KMS-11 (cell line): ENCODE results near the gene NOS1AP.

ENCODE experiments used
- H2AFZ ChIP-seq: fragments of 200-600 bp; sonication (generic); 2 replicates; pipeline ENCODE4 v1.6.1; 2016; ENCODE audit warnings: antibody characterized with exemption, mixed run types, low read depth
- H3K27ac ChIP-seq: fragments of 200-600 bp; sonication (generic); 2 replicates; pipeline ENCODE4 v1.6.1; 2016; ENCODE audit warnings: mild to moderate bottlenecking, mixed run types
- H3K27me3 ChIP-seq: fragments of 200-600 bp; sonication (generic); 2 replicates; pipeline ENCODE4 v1.6.1; 2017; ENCODE audit warnings: mild to moderate bottlenecking, low read depth, mixed run types, moderate library complexity; ENCODE audit not compliant: insufficient read depth
- H3K36me3 ChIP-seq: fragments of 200-600 bp; sonication (generic); 2 replicates; pipeline ENCODE4 v1.6.1; 2017; ENCODE audit warnings: mild to moderate bottlenecking, mixed run types; ENCODE audit not compliant: insufficient read depth
- H3K4me1 ChIP-seq: fragments of 200-600 bp; sonication (generic); 2 replicates; pipeline ENCODE4 v1.6.1; 2016; ENCODE audit warnings: mild to moderate bottlenecking, low read depth, mixed run types; ENCODE audit not compliant: poor library complexity, severe bottlenecking
- H3K4me2 ChIP-seq: fragments of 200-600 bp; sonication (generic); 2 replicates; pipeline ENCODE4 v1.7.0; 2016; ENCODE audit warnings: mild to moderate bottlenecking, mixed run types
- H3K4me3 ChIP-seq: fragments of 200-600 bp; sonication (generic); IDR thresholded peaks from 2 replicates; pipeline ENCODE4 v1.6.1; 2017; ENCODE audit warnings: low read depth, low read length, mixed read lengths; ENCODE audit not compliant: insufficient read depth
- H3K79me2 ChIP-seq: fragments of 200-600 bp; sonication (generic); 2 replicates; pipeline ENCODE4 v1.6.1; 2016; ENCODE audit warnings: low read depth, mixed run types; ENCODE audit not compliant: insufficient read depth
- H3K9ac ChIP-seq: fragments of 200-600 bp; sonication (generic); 2 replicates; pipeline ENCODE4 v1.6.1; 2016; ENCODE audit warnings: mild to moderate bottlenecking, mixed run types
- H4K20me1 ChIP-seq: fragments of 200-600 bp; sonication (generic); 2 replicates; pipeline ENCODE4 v1.6.1; 2016; ENCODE audit warnings: mild to moderate bottlenecking, mixed run types; ENCODE audit not compliant: insufficient read depth
- CTCF ChIP-seq: fragments of 200-600 bp; sonication (generic); conservative IDR thresholded peaks from 2 replicates; pipeline ENCODE4 v1.6.1; 2017; ENCODE audit warnings: low read depth, mild to moderate bottlenecking, antibody characterized with exemption, low read length, moderate library complexity, mixed read lengths

Gene NOS1AP

GRCh38 chr1:162222014-162222413, 152.5 kb downstream of the NOS1AP start:
- H3K4me3 ChIP-seq = no peak overlapping the region
- no peak for TF ChIP-seq CTCF
- H3K27me3 ChIP-seq = no peaks in the 10 kb centered on the region
- no peak overlapping the region for H3K4me2 ChIP-seq
- H4K20me1 ChIP-seq = no peaks in the 10 kb centered on the region
- no peaks in the 10 kb centered on the region for H3K36me3 ChIP-seq
- H3K4me1 ChIP-seq = no peaks in the 10 kb centered on the region
- H3K79me2 ChIP-seq = no peaks in the 10 kb centered on the region
- H3K27ac ChIP-seq = no peak overlapping the region
- H3K9ac ChIP-seq = no peak overlapping the region
- no peak overlapping the region for H2AFZ ChIP-seq

GRCh38 chr1:162222730-162223129, 153.2 kb downstream of the NOS1AP start:
- no peaks in the 10 kb centered on the region for H3K36me3 ChIP-seq
- no peak for TF ChIP-seq CTCF
- H4K20me1 ChIP-seq = no peaks in the 10 kb centered on the region
- no peak overlapping the region for H3K9ac ChIP-seq
- no peak overlapping the region for H3K4me2 ChIP-seq
- H2AFZ ChIP-seq = no peak overlapping the region
- no peaks in the 10 kb centered on the region for H3K4me1 ChIP-seq
- H3K27ac ChIP-seq = no peak overlapping the region
- H3K79me2 ChIP-seq = no peaks in the 10 kb centered on the region
- H3K4me3 ChIP-seq = no peak overlapping the region
- no peaks in the 10 kb centered on the region for H3K27me3 ChIP-seq

- Histone ChIP-seq H3K9ac (no peak overlapping the region), H3K79me2 (no peaks in the 10 kb centered on the region), H3K27ac (no peak overlapping the region), H3K4me3 (no peak overlapping the region), H3K4me1 (no peaks in the 10 kb centered on the region), H4K20me1 (no peaks in the 10 kb centered on the region), H3K36me3 (no peaks in the 10 kb centered on the region), H3K27me3 (no peaks in the 10 kb centered on the region), H3K4me2 (no peak overlapping the region), H2AFZ (no peak overlapping the region)
- TF ChIP-seq CTCF = no peak
These were observed 154.0 kb downstream of the NOS1AP start for GRCh38 chr1:162223488-162223887.

GRCh38 chr1:162224267-162224666, 154.8 kb downstream of the NOS1AP start:
- H3K27me3 ChIP-seq = no peaks in the 10 kb centered on the region
- TF ChIP-seq CTCF = no peak
- no peaks in the 10 kb centered on the region for H4K20me1 ChIP-seq
- no peaks in the 10 kb centered on the region for H3K79me2 ChIP-seq
- no peak overlapping the region for H3K27ac ChIP-seq
- no peak overlapping the region for H3K4me2 ChIP-seq
- no peak overlapping the region for H3K4me3 ChIP-seq
- H3K36me3 ChIP-seq = no peaks in the 10 kb centered on the region
- peaks cover 5% of the 10 kb centered on the region for H3K4me1 ChIP-seq
- no peak overlapping the region for H2AFZ ChIP-seq
- H3K9ac ChIP-seq = no peak overlapping the region
